GM12878 (cell line): Measurements from ENCODE around the gene CENPW. TPM values are rescaled to one million over a fixed set of nuclear protein-coding genes. Genes with fewer than 3 reads are reported as not detected.

Source experiments
- E4F1 ChIP-seq: fragments of 450-650 bp; IDR thresholded peaks from 2 replicates; pipeline ENCODE4 v1.6.1; 2018; ENCODE audit warnings: borderline replicate concordance, mild to moderate bottlenecking; ENCODE audit not compliant: partially characterized antibody
- POLR2AphosphoS2 ChIP-seq: IDR thresholded peaks from 2 replicates; pipeline ENCODE4 v1.6.1; 2011; ENCODE audit warnings: low read depth, mild to moderate bottlenecking, low read length, improper control_type of control experiment, moderate library complexity
- RB1 ChIP-seq: fragments of 450-650 bp; formaldehyde crosslinking; IDR thresholded peaks from 2 replicates; pipeline ENCODE4 v1.6.1; 2017; ENCODE audit warnings: mild to moderate bottlenecking, borderline replicate concordance
- SREBF1 ChIP-seq: IDR thresholded peaks from 2 replicates; pipeline ENCODE4 v1.6.1; 2012; ENCODE audit warnings: mild to moderate bottlenecking, low read length
- STAT1 ChIP-seq: fragments of 450-650 bp; conservative IDR thresholded peaks from 2 replicates; pipeline ENCODE4 v1.6.1; 2014; ENCODE audit warnings: antibody characterized with exemption, mild to moderate bottlenecking
- ZBTB4 ChIP-seq: fragments of 450-650 bp; formaldehyde crosslinking; IDR thresholded peaks from 2 replicates; pipeline ENCODE4 v1.4.0; 2022; ENCODE audit warnings: mild to moderate bottlenecking, moderate library complexity
- ZNF592 ChIP-seq: fragments of 450-650 bp; IDR thresholded peaks from 2 replicates; pipeline ENCODE4 v1.6.1; 2017; ENCODE audit warnings: mild to moderate bottlenecking, moderate library complexity
- polyA plus RNA-seq, 11 experiments: library from polyadenylated mRNA; depleted of rRNA in 4 of 11; unstranded in 6 of 11; stranded (reverse) in 5 of 11; fragments of >200 nt; fragmentation: Nextera tagmentation in 4 of 11; fragmentation: Illumina TruSeq in 1 of 11; extraction: Ambion mirVana in 4 of 11; extraction: Trizol in 1 of 11; gene quantifications; 1 replicate in 1 of 11; 2 replicates in 10 of 11; pipeline versions ENCODE4 v1.2.1 to v1.2.3, GENCODE V29; 2011 to 2016; ENCODE audit warnings: inconsistent platforms in 2 of 11, missing spikeins in 2 of 11, low read depth in 1 of 11
- total RNA-seq, 4 experiments: library from RNA; depleted of rRNA in 3 of 4; stranded (reverse); fragments of >200 nt in 3 of 4; fragmentation: Illumina TruSeq in 1 of 4; extraction: Trizol in 1 of 4; gene quantifications; 2 replicates each; pipeline versions ENCODE4 v1.2.1 to v1.2.3, GENCODE V29; 2013 to 2021
- TF ChIP-seq, protein P1 (sequence below): fragments of 450-650 bp; formaldehyde crosslinking; IDR thresholded peaks from 2 replicates; pipeline ENCODE4 v1.5.0; 2022; ENCODE audit warnings: mild to moderate bottlenecking, missing genetic modification characterization

The CENPW gene
- total and polyA plus RNA-seq, 10 of the 15 experiments (the other 5 are each of a cell fraction or from before 2014, with no cell fraction given) = 27.2 to 283 (median 66.8) TPM

- TF ChIP-seq E4F1 (no peak), RB1 (no peak), STAT1 (no peak), SREBF1 (no peak), ZBTB4 (CRISPR knock-in tag) (no peak), ZNF592 (no peak), POLR2AphosphoS2 (no peak)
- TF ChIP-seq, protein P1, sequence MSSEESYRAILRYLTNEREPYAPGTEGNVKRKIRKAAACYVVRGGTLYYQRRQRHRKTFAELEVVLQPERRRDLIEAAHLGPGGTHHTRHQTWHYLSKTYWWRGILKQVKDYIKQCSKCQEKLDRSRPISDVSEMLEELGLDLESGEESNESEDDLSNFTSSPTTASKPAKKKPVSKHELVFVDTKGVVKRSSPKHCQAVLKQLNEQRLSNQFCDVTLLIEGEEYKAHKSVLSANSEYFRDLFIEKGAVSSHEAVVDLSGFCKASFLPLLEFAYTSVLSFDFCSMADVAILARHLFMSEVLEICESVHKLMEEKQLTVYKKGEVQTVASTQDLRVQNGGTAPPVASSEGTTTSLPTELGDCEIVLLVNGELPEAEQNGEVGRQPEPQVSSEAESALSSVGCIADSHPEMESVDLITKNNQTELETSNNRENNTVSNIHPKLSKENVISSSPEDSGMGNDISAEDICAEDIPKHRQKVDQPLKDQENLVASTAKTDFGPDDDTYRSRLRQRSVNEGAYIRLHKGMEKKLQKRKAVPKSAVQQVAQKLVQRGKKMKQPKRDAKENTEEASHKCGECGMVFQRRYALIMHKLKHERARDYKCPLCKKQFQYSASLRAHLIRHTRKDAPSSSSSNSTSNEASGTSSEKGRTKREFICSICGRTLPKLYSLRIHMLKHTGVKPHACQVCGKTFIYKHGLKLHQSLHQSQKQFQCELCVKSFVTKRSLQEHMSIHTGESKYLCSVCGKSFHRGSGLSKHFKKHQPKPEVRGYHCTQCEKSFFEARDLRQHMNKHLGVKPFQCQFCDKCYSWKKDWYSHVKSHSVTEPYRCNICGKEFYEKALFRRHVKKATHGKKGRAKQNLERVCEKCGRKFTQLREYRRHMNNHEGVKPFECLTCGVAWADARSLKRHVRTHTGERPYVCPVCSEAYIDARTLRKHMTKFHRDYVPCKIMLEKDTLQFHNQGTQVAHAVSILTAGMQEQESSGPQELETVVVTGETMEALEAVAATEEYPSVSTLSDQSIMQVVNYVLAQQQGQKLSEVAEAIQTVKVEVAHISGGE (CRISPR knock-in tag) = no peak
- TF ChIP-seq, all 136 proteins: peak for 0
Observed at GRCh38 chr6:126341126-126341525, 1.2 kb downstream of the CENPW start (continued).
